Measurements from ENCODE around the gene TMPRSS11B.
"Not testable (repeated sequence)": the region's sequence is repeated elsewhere in the genome, so short reads cannot be mapped to it uniquely, and the experiment has no call there.

Gene TMPRSS11B

DNA sequence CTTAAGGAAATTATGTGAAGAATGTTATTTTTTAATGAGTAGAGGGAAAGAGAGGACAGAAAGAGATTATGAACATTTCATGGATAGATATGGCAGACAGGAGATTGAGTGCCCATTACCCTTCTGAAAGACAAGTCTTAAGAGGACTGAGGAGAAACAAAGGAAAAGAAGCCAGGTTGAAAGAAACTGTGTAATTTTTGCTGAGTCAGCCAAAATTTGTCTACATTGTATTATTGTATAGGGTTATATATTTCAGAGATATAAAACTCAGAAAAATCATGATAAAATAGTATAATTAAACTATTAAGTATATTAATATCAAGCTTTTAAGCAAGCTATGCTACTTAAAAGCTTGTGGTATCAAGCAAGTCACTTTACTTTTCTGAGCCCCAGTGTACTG is 4.9 kb downstream of the TMPRSS11B start:
- ChIA-PET POLR2A (no interaction called here), CTCF (no interaction called here)
- no peak for TF ChIP-seq CTCF (IDR thresholded peaks at IDR 0.05; ENCODE audit: control extremely low read depth, extremely low read depth, low read depth, missing control alignments)
- DNase-seq (ENCODE audit: extremely low spot score) = no peak

DNA sequence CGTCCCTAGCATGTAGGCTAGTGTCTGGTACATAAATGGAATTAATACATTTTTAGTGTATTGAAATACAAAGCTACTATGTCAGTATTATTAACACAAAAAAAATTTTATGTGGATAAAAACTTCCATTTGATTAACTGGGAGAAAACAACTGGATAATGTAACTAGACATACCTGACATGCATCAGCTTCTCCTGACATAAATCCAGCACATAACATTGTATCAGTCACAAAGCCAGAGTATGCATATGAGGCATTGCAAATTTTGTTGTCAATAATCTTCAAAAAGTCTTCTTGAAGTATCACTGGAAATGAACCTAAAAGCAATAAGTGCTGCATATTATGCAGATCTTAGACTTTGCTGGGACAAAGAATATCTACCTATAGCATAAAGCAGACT is 16.9 kb downstream of the TMPRSS11B start:
- TF ChIP-seq CTCF (IDR thresholded peaks at IDR 0.05; ENCODE audit: control extremely low read depth, extremely low read depth, low read depth, missing control alignments) = no peak
- CTCF ChIA-PET = interaction anchor here (0.9 to 1.1 kb wide), 2 partner anchors 8 to 21 kb away, joined by 3 read pairs; no protein-coding TSS in a partner anchor
- POLR2A ChIA-PET = interaction anchor here (0.6 kb wide), 1 partner anchor 435 kb away, joined by 3 read pairs; no protein-coding TSS in a partner anchor
- DNase-seq (ENCODE audit: extremely low spot score) = no peak

DNA sequence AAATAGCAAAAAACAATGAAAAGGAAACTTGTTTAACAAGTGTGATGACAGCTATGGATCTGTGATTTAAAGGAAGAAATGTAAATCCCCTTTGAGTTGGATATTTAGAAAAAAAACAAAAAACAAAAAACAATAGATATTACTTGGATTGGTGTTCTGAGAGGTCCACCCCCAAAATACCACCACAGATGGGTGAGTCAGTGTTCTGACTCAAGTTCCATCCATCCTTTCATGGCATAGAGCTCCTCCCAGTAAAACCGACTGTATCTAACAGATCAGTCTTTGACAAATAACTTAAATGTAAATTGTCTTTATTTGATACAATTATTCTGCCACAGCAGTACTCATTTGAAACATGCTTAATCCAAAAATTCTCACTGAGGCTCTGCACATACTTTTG is 27.4 kb downstream of the TMPRSS11B start:
- DNase-seq (ENCODE audit: extremely low spot score) = no peak
- ChIA-PET CTCF (interaction anchor here (1.6 kb wide), 1 partner anchor 8 kb away, joined by 4 read pairs; no protein-coding TSS in a partner anchor), POLR2A (no interaction called here)
- no peak for TF ChIP-seq CTCF (IDR thresholded peaks at IDR 0.05; ENCODE audit: control extremely low read depth, extremely low read depth, low read depth, missing control alignments)

GRCh38 chr4:68216501-68216900 is 29.0 kb downstream of the TMPRSS11B start:
- ChIA-PET POLR2A (no interaction called here), CTCF (no interaction called here)
- no peak for TF ChIP-seq CTCF (IDR thresholded peaks at IDR 0.05; ENCODE audit: control extremely low read depth, extremely low read depth, low read depth, missing control alignments)
- no peak for DNase-seq (ENCODE audit: extremely low spot score)

- no peak for TF ChIP-seq CTCF (IDR thresholded peaks at IDR 0.05; ENCODE audit: control extremely low read depth, extremely low read depth, low read depth, missing control alignments)
- ChIA-PET CTCF (interaction anchor here (1.1 kb wide), 1 partner anchor 10 kb away, joined by 4 read pairs; no protein-coding TSS in a partner anchor), POLR2A (no interaction called here)
- DNase-seq (ENCODE audit: extremely low spot score) = no peak
Observed at GRCh38 chr4:68209003-68209402, 36.5 kb downstream of the TMPRSS11B start.

- POLR2A ChIA-PET = not testable (repeated sequence)
Observed at GRCh38 chr4:68194305-68194704, 51.2 kb downstream of the TMPRSS11B start.

DNA sequence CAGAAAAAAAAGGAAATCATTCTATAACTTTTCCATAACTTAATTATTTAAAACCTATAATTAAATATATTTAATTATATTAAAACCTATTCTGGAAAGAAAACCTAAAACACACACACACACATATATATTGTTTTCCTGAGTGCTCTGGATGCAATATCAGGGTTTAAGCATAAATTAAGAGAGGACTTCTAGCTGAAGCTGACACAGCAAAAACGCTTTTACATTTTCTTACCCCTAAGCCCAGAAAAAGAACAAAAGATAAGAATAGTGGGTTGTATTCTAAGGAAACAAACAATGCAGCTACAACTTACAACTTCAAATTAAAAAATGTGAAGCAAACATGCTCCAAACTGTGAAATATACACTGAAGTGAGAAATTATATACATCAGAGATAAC is 52.3 kb downstream of the TMPRSS11B start:
- CTCF ChIA-PET = interaction anchor here (0.8 kb wide), 1 partner anchor 9 kb away, joined by 4 read pairs; no protein-coding TSS in a partner anchor
- POLR2A ChIA-PET = no interaction called here

More at GRCh38 chr4:68194305-68194704, 51.2 kb downstream of the TMPRSS11B start:
- DNase-seq (ENCODE audit: extremely low spot score); CTCF ChIA-PET: not testable (repeated sequence)

More for the DNA sequence above, 52.3 kb downstream of the TMPRSS11B start:
- TF ChIP-seq CTCF (IDR thresholded peaks at IDR 0.05; ENCODE audit: control extremely low read depth, extremely low read depth, low read depth, missing control alignments) = no peak
- DNase-seq (ENCODE audit: extremely low spot score) = no peak

Data from GM10248 (cell line).